K562 (cell line): ENCODE results near the gene GMNN. TPM values are rescaled to one million over a fixed set of nuclear protein-coding genes. Genes with fewer than 3 reads are reported as not detected.

Source experiments
- ARID2 ChIP-seq: fragments of 450-650 bp; IDR thresholded peaks from 2 replicates; pipeline ENCODE4 v1.6.1; 2017; ENCODE audit warnings: antibody characterized with exemption, mild to moderate bottlenecking
- CBX8 ChIP-seq: fragments of 200-600 bp; sonication (generic); IDR thresholded peaks from 2 replicates; pipeline ENCODE4 v1.6.1; 2012; ENCODE audit warnings: borderline replicate concordance, mixed run types, low read depth, mild to moderate bottlenecking, moderate library complexity, mixed read lengths, low read length, control low read depth, inconsistent platforms; ENCODE audit not compliant: poor library complexity, severe bottlenecking; ENCODE audit errors: extremely low read depth
- CC2D1A ChIP-seq: fragments of 450-650 bp; IDR thresholded peaks from 2 replicates; pipeline ENCODE4 v1.6.1; 2017; ENCODE audit warnings: mild to moderate bottlenecking
- CHAMP1 ChIP-seq: fragments of 450-650 bp; IDR thresholded peaks from 2 replicates; pipeline ENCODE4 v1.6.1; 2016; ENCODE audit warnings: mild to moderate bottlenecking
- DNMT1 ChIP-seq: fragments of 450-650 bp; IDR thresholded peaks from 2 replicates; pipeline ENCODE4 v1.6.1; 2016; ENCODE audit warnings: antibody characterized with exemption, mild to moderate bottlenecking
- GTF2E2 ChIP-seq: fragments of 200-800 bp; sonication (Bioruptor generic); IDR thresholded peaks from 2 replicates; pipeline ENCODE4 v1.6.1; 2016; ENCODE audit warnings: missing genetic modification characterization, missing compliant biosample characterization
- HDAC8 ChIP-seq: fragments of 450-650 bp; IDR thresholded peaks from 2 replicates; pipeline ENCODE4 v1.6.1; 2016; ENCODE audit warnings: mild to moderate bottlenecking, missing genetic modification characterization, moderate library complexity, missing compliant biosample characterization
- MCM2 ChIP-seq: fragments of 450-650 bp; IDR thresholded peaks from 2 replicates; pipeline ENCODE4 v1.6.1; 2017; ENCODE audit warnings: low read depth, mild to moderate bottlenecking
- MEF2D ChIP-seq: conservative IDR thresholded peaks from 2 replicates; pipeline ENCODE4 v1.6.1; 2016; ENCODE audit warnings: low read depth, missing genetic modification characterization, missing compliant biosample characterization
- MLLT1 ChIP-seq, 2 experiments: fragments of 450-650 bp; IDR thresholded peaks; 2 replicates each; pipeline ENCODE4 v1.6.1; 2016
- MXD1 ChIP-seq: fragments of 250-450 bp; sonication (Bioruptor Pico); IDR thresholded peaks from 2 replicates; pipeline ENCODE4 v1.8.0; 2021; ENCODE audit warnings: borderline replicate concordance, mild to moderate bottlenecking, moderate library complexity; ENCODE audit not compliant: poor library complexity, severe bottlenecking
- NFE2L1 ChIP-seq: fragments of 450-650 bp; IDR thresholded peaks from 2 replicates; pipeline ENCODE4 v1.6.1; 2016; ENCODE audit warnings: missing genetic modification characterization, low read depth, mild to moderate bottlenecking, missing compliant biosample characterization, moderate library complexity, borderline replicate concordance
- PHB2 ChIP-seq: fragments of 450-650 bp; IDR thresholded peaks from 2 replicates; pipeline ENCODE4 v1.6.1; 2017; ENCODE audit warnings: low read depth
- SIN3B ChIP-seq: fragments of 450-650 bp; IDR thresholded peaks from 2 replicates; pipeline ENCODE4 v1.6.1; 2017; ENCODE audit warnings: low read depth, mild to moderate bottlenecking, moderate library complexity
- SIX5 ChIP-seq, 2 experiments: IDR thresholded peaks; 2 replicates each; pipeline ENCODE4 v1.6.1; 2011; ENCODE audit warnings: low read length in 2 of 2, borderline replicate concordance in 1 of 2, low read depth in 1 of 2, mild to moderate bottlenecking in 1 of 2, moderate library complexity in 1 of 2; ENCODE audit not compliant: insufficient read depth in 1 of 2
- SRSF9 ChIP-seq: fragments of 200-400 bp; formaldehyde crosslinking; IDR thresholded peaks from 2 replicates; pipeline ENCODE4 v1.6.1; 2017; ENCODE audit warnings: low read depth, low read length, borderline replicate concordance
- ZC3H11A ChIP-seq: IDR thresholded peaks from 2 replicates; pipeline ENCODE4 v1.6.1; 2012; ENCODE audit warnings: low read depth, low read length, improper control_type of control experiment
- polyA plus RNA-seq, 8 experiments: library from polyadenylated mRNA; depleted of rRNA in 4 of 8; stranded (reverse) in 5 of 8; unstranded in 3 of 8; fragments of >200 nt; fragmentation: Nextera tagmentation in 2 of 8; fragmentation: Illumina TruSeq in 1 of 8; extraction: Ambion mirVana in 2 of 8; extraction: Trizol in 1 of 8; gene quantifications; 2 replicates each; pipeline versions ENCODE4 v1.2.1 to v1.2.3, GENCODE V29; 2011 to 2014; ENCODE audit warnings: inconsistent platforms in 1 of 8, missing spikeins in 1 of 8
- total RNA-seq, 7 experiments: library from RNA; depleted of rRNA in 6 of 7; stranded (reverse); fragments of >200 nt in 6 of 7; fragmentation: Illumina TruSeq in 2 of 7; extraction: Trizol in 2 of 7; gene quantifications; 2 replicates each; pipeline versions ENCODE4 v1.2.1 to v1.2.3, GENCODE V29; 2011 to 2021; ENCODE audit warnings: low replicate concordance in 1 of 7
- TF ChIP-seq, protein P1 (sequence below), 3 experiments: fragments of 200-800 bp in 1 of 3; fragments of 250-450 bp in 1 of 3; fragments of 450-650 bp in 1 of 3; sonication (Bioruptor Pico) in 1 of 3; sonication (Bioruptor generic) in 1 of 3; formaldehyde crosslinking in 1 of 3; IDR thresholded peaks; 2 replicates each; pipeline versions ENCODE4 v1.6.1 to v1.8.0; 2016 to 2022; ENCODE audit warnings: mild to moderate bottlenecking in 2 of 3, missing genetic modification characterization in 2 of 3, missing compliant biosample characterization in 1 of 3, moderate library complexity in 1 of 3
- TF ChIP-seq, protein P2 (sequence below): sonication (generic); formaldehyde crosslinking; IDR thresholded peaks from 2 replicates; pipeline ENCODE4 v1.8.1; 2023; ENCODE audit warnings: mild to moderate bottlenecking, missing genetic modification reagents, moderate library complexity

Gene GMNN
- total and polyA plus RNA-seq, 9 of the 15 experiments (the other 6 are each of a cell fraction or from before 2014, with no cell fraction given): 144 to 370 (median 210) TPM

GRCh38 chr6:24755279-24755678 lies 19.5 kb upstream of the GMNN start (continued):
- TF ChIP-seq, protein P1, sequence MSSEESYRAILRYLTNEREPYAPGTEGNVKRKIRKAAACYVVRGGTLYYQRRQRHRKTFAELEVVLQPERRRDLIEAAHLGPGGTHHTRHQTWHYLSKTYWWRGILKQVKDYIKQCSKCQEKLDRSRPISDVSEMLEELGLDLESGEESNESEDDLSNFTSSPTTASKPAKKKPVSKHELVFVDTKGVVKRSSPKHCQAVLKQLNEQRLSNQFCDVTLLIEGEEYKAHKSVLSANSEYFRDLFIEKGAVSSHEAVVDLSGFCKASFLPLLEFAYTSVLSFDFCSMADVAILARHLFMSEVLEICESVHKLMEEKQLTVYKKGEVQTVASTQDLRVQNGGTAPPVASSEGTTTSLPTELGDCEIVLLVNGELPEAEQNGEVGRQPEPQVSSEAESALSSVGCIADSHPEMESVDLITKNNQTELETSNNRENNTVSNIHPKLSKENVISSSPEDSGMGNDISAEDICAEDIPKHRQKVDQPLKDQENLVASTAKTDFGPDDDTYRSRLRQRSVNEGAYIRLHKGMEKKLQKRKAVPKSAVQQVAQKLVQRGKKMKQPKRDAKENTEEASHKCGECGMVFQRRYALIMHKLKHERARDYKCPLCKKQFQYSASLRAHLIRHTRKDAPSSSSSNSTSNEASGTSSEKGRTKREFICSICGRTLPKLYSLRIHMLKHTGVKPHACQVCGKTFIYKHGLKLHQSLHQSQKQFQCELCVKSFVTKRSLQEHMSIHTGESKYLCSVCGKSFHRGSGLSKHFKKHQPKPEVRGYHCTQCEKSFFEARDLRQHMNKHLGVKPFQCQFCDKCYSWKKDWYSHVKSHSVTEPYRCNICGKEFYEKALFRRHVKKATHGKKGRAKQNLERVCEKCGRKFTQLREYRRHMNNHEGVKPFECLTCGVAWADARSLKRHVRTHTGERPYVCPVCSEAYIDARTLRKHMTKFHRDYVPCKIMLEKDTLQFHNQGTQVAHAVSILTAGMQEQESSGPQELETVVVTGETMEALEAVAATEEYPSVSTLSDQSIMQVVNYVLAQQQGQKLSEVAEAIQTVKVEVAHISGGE (CRISPR knock-in tag; IDR thresholded peaks at IDR 0.05): 0 out of 6 replicates have a peak, but pooled peaks of 1 of the 3 experiments have one; percentile 23
- TF ChIP-seq CBX8: no peak
- 0 out of 2 replicates have a peak, but pooled peaks have one; percentile 22 for TF ChIP-seq GTF2E2 (tag)
- TF ChIP-seq SIX5 (IDR thresholded peaks at IDR 0.05; ENCODE audit: borderline replicate concordance in 1 of 2, insufficient read depth in 1 of 2, low read depth in 1 of 2, low read length in 2 of 2): no peak
- no peak for TF ChIP-seq HDAC8 (tag)
- no peak for TF ChIP-seq MLLT1 (IDR thresholded peaks at IDR 0.05)
- TF ChIP-seq MEF2D: no peak
- TF ChIP-seq MXD1 (CRISPR knock-in tag): no peak
- TF ChIP-seq PHB2: no peak
- TF ChIP-seq, protein P2, sequence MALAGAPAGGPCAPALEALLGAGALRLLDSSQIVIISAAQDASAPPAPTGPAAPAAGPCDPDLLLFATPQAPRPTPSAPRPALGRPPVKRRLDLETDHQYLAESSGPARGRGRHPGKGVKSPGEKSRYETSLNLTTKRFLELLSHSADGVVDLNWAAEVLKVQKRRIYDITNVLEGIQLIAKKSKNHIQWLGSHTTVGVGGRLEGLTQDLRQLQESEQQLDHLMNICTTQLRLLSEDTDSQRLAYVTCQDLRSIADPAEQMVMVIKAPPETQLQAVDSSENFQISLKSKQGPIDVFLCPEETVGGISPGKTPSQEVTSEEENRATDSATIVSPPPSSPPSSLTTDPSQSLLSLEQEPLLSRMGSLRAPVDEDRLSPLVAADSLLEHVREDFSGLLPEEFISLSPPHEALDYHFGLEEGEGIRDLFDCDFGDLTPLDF (CRISPR knock-in tag): no peak
- TF ChIP-seq NFE2L1 (tag): peak; percentile 94
- no peak for TF ChIP-seq DNMT1
- no peak for TF ChIP-seq CC2D1A
- TF ChIP-seq MCM2: no peak
- TF ChIP-seq ARID2: no peak
- no peak for TF ChIP-seq CHAMP1
- TF ChIP-seq SIN3B: no peak
- TF ChIP-seq SRSF9: no peak
- TF ChIP-seq ZC3H11A: no peak
